IPS-18c (cell line): Measurements from ENCODE around the gene NDUFB4.
"Not testable (repeated sequence)": the region's sequence is repeated elsewhere in the genome, so short reads cannot be mapped to it uniquely, and the experiment has no call there.

ENCODE experiments used
- H3K4me3 ChIP-seq: 2 replicates; pipeline ENCODE4 v1.7.0; 2013; ENCODE audit warnings: low read depth, mild to moderate bottlenecking, low read length, moderate library complexity; ENCODE audit not compliant: insufficient read depth
- H3K9me3 ChIP-seq: one replicate; pipeline ENCODE4 v1.6.1; 2013; ENCODE audit warnings: mild to moderate bottlenecking, low read length, moderate library complexity; ENCODE audit not compliant: control insufficient read depth, insufficient read depth

NDUFB4 gene

GRCh38 chr3:120616745-120617144 is 20.6 kb downstream of the NDUFB4 start:
- not testable (repeated sequence) for H3K9me3 ChIP-seq, H3K4me3 ChIP-seq

- Histone ChIP-seq H3K4me3 (no peak overlapping the region), H3K9me3 (peaks cover 9% of the 10 kb centered on the region)
These were observed 26.3 kb downstream of the NDUFB4 start for GRCh38 chr3:120622457-120622856.

GRCh38 chr3:120622870-120623726 is 27.0 kb downstream of the NDUFB4 start:
- no peak overlapping the region for H3K4me3 ChIP-seq
- peaks cover 11% of the 10 kb centered on the region for H3K9me3 ChIP-seq

GRCh38 chr3:120623727-120624093 is 27.6 kb downstream of the NDUFB4 start:
- Histone ChIP-seq H3K9me3 (peaks cover 11% of the 10 kb centered on the region), H3K4me3 (no peak overlapping the region)

GRCh38 chr3:120625159-120625586 is 29.0 kb downstream of the NDUFB4 start:
- no peak overlapping the region for H3K4me3 ChIP-seq
- H3K9me3 ChIP-seq: peaks cover 11% of the 10 kb centered on the region

- Histone ChIP-seq H3K4me3 (no peak overlapping the region), H3K9me3 (no peaks in the 10 kb centered on the region)
These were observed 38.4 kb downstream of the NDUFB4 start for GRCh38 chr3:120634539-120634938.

GRCh38 chr3:120636795-120637401 is 40.8 kb downstream of the NDUFB4 start:
- Histone ChIP-seq H3K4me3 (no peak overlapping the region), H3K9me3 (no peaks in the 10 kb centered on the region)

- Histone ChIP-seq H3K9me3 (no peaks in the 10 kb centered on the region), H3K4me3 (no peak overlapping the region)
These were observed 41.9 kb downstream of the NDUFB4 start for GRCh38 chr3:120637851-120638559.

GRCh38 chr3:120638820-120639219 is 42.7 kb downstream of the NDUFB4 start:
- H3K4me3 ChIP-seq, H3K9me3 ChIP-seq: not testable (repeated sequence)

GRCh38 chr3:120640231-120640630 is 44.1 kb downstream of the NDUFB4 start:
- no peaks in the 10 kb centered on the region for H3K9me3 ChIP-seq
- H3K4me3 ChIP-seq: no peak overlapping the region

GRCh38 chr3:120641696-120642246 is 45.6 kb downstream of the NDUFB4 start:
- Histone ChIP-seq H3K4me3 (no peak overlapping the region), H3K9me3 (no peaks in the 10 kb centered on the region)

GRCh38 chr3:120642368-120642948 is 46.3 kb downstream of the NDUFB4 start:
- no peak overlapping the region for H3K4me3 ChIP-seq

GRCh38 chr3:120645083-120645845 is 49.1 kb downstream of the NDUFB4 start:
- H3K4me3 ChIP-seq: no peak overlapping the region
- no peaks in the 10 kb centered on the region for H3K9me3 ChIP-seq

More at GRCh38 chr3:120642368-120642948, 46.3 kb downstream of the NDUFB4 start:
- no peaks in the 10 kb centered on the region for H3K9me3 ChIP-seq

GRCh38 chr3:120646771-120647432 is 50.8 kb downstream of the NDUFB4 start:
- Histone ChIP-seq H3K9me3 (no peaks in the 10 kb centered on the region), H3K4me3 (no peak overlapping the region)

- H3K4me3 ChIP-seq: no peak overlapping the region
- no peaks in the 10 kb centered on the region for H3K9me3 ChIP-seq
These were observed 52.2 kb downstream of the NDUFB4 start for GRCh38 chr3:120648290-120648689.

GRCh38 chr3:120649830-120650233 is 53.7 kb downstream of the NDUFB4 start:
- H3K9me3 ChIP-seq: no peaks in the 10 kb centered on the region
- H3K4me3 ChIP-seq: no peak overlapping the region
